Femur (tissue), 1 donor: ENCODE results near the gene MPND.

Experiments used
- DNase-seq: peaks from one replicate; pipeline ENCODE4 v3.0.0-alpha.2; 2017

MPND gene

DNA sequence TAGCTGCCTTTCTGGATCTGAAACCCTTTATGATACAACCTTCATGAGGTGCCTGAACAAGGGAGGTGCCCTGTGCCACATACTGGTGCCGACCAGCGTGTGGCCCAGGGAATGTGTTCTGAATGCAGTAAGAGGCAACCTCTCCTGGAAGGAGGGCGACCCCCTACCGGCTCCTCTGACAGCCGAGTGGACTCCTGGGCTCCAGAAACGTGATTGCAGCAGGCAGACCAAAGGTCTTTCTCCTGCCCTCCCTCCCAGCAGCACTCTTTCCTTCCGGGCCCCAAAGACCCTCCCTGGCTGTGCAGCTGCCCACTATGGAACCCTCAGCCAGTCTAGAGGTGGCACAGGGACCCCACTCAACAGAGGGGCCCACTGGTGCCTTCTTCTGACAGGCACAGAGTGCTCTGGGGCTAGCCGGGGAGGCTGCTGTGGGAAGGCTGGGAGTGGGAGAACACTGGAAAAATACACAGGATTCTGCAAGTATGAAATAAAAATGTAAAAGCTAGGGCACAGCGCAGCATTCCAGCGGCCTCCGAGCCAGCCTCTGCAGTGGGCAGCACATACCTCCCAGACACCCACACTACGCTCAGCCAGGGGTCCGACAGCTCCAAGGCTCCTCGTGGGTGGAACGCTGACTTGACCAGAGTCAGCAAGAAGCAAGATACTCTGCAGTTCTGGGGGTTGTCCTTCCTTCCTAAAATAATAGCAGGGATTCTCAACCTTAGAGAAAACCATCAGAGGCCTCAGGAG is 42.1 kb downstream of the MPND start:
- no peak for DNase-seq

DNA sequence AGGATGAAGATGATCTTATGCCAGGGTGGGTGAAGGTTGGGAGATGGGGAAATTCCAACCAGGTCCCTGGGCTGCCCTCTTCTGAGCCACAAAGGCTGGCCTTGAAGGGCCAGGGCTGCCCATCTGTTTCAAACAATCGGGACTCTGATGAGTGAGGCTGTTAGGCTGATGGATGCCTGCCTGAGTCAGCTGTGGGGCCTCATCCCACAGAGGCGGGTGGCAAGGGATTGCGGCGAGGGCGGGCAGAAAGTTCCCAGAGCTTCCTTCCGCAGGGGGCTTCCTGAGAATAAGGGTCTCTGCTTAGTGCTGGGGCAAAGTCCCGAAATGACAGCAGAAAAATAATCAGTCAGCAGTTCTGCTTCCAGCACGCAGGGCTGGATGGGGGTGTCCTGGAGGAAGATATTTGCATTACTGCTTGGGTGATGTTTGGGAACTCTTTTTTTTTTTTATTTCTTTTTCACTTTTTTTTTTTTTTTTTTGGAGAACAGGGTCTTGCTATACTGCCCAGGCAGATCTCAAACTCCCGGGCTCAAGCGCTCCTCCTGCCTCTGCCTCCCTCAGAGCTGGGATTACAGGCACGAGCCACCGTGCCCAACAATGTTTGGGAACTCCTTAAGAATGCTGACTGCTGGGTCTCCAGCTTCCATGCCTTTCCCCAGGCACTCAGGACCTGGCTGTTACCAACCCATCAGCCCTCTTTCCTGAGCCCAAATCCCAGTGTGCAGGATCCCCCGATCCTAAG is 42.9 kb downstream of the MPND start:
- DNase-seq = no peak

DNA sequence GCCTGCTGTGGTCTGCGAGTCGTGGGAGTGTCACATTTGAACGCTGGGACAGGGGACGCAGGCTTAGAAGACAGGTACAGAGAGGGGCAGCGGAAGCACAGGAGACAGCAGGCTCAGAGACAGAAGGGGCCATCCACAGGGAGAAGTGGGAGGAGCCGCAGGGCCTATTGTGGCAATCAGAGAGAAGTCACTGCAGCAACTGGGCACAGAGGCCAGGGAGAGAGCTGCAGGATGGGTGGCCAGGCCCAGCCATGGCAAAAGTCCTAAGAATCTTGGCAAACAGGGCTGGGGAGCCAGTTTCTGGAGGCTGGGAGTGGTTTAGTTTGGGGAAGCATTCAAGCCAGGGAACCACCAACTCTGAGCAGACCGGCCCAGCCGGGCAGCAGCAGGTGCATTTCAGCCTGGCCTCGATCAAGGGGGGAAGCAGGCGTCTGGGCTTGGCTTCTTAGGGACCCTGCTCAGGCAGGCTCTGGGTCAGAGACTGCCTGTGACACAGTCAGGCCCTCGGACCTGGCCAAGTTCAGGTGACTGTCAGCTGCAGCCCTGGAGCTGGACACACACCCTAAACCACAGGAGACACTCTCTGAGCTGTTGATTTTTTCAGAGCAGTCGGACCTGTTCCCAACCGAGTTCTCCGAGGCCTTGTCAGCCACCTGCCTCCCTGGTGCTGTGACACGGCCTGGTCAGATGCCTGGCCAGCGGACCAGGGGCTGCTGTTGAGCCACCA is 45.1 kb downstream of the MPND start:
- no peak for DNase-seq

DNA sequence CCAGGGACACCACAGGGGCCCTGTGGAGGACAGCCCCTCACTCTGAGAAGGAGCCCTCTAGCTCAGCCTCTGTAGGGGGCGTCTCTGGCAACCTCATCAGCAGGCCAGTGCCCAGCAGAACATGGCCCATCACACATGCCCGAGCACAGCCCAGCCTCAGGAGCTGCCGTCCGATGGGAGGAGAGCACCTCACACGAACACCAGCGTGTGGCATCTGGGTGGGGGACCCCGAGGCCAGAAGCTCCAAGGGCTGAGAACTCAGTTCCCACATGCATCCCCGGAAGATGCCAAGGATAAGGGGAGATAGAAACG is 45.7 kb downstream of the MPND start:
- no peak for DNase-seq

DNA sequence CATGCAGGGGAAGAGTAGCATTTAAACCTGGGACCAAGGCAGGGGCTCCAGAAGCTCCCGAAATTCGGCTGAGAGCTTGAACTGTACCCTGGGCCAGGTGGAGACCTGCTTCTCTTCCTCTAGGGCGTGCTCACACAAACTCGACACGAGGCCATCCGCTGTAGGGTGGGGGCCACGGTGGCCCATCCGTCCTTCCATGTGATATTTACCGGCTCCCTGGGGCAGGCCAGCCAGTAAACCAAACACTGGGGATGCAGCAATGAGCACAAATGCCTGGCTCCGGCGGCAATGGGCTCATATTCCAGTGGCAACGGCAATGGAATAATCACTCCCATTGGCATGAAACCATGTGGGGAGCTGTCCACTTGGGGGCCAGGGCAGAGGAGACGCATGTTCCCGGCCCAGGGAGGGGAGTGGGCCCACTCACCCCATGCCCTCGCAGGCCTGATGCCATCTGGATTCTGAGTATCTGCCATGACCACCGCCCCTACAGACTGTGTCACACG is 46.2 kb downstream of the MPND start:
- DNase-seq = no peak

DNA sequence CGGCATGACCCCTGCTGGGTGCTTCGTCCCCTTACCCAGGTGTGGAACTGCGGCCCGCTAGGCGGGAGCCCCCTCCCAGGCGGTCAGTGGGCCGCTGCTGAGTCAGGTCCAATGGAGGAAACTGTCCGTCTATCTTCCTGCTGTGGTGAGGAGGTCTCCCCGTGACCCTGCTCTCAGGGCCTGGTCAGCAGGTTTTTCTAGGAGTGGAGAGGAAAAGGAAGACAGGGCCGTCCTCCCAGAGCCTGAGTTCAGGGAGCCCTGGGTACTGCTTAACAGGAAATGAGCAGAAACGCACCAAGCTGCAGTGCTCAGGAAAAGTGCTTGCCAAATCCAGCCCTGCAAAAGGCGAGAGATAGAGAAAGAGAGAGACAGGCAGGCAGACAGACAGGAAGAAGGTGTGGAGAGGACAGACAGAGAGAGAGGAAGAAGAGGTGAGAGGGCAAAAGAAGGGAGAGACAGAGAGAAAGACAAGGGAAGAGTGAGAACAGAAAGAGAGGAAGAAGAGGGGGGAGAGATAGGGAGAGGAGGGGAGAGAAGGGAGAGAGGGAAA is 46.7 kb downstream of the MPND start:
- DNase-seq = no peak

DNA sequence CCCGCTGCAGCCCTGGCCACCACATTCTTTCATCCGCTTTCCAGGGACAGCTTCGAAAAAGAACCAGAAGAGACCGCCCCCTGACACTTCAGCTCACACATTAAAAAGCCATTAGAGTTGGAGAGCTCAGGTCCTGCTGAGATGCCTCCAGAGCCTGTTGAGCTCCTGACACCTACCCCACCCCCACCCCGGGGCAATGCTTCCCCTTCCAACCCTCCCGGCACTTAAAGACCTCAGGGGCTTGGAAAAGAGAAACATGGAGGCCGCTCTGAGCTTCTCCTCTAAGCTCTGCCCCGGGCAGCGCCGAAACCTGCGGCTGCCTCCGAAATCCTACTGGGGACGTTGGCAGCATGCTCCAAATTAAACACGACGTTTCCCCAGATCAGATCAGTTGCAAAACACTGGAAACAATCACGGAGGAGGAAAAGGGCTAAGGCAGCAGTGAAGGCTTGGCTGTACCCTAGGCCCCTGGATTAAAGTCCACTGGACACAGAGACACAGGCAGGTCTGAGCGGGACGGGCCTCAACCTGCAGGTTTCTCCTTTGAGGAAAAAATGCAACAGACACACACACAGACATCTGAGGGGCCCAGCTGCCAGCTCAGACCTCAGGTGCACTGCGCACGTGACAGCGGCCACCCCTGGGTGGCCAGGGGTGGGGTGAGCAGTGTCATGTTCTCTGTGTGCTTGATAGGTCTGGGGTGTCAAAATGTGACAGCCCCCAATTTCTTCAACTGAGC is 47.4 kb downstream of the MPND start:
- no peak for DNase-seq

DNA sequence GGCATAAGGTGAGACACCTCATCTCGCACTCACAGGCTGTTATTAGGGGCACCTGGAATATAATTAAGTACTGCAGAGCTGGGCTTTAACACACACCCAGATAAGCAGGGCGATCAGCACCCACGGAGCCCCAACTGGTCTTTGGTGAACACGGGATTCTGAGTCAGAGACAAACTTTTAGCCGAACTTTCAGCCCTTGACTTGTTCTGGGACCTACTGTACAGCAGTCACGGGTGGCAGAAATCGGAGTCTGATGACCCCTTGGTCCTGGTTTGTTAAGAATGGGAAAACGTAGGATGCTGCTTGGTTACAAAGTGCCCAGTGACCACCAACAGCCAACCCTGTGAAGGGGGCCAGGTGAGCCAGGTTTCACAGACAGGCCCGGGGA is 47.9 kb downstream of the MPND start:
- no peak for DNase-seq

DNA sequence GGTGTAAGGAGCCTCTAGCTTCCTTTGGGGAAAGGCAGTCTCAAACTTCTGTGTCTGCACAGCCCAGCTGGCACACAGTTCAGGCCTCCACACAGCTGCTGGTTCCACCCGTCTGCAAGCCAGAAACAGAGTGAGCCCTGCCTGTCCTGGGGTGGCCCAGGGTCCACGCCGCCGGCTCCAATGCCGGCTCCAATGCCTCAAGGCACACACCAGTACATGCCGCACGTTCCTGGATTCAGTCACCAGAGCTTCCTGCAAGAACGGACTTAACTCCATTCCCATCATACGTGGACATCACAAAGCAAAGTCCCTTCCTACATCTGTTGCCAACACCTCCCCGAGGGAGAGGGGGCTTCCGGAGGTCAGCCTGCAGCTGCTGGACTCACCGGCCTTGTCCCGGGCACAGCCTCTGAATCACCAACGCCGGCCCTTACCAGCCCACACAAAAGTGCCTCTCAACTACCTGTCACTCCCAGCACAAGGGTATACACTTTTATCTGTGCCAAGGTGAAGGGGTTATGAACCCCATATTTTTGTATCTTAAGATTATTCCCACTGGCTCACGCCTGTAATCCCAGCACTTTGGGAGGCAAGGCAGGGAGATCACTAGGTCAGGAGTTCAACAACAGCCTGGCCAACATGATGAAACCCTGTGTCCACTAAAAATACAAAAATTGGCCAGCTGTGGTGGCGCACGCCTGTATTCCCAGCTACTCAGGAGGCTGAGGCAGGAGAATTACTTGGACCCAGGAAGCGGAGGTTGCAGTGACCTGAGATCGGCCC is 48.5 kb downstream of the MPND start:
- DNase-seq = peak; percentile 85

DNA sequence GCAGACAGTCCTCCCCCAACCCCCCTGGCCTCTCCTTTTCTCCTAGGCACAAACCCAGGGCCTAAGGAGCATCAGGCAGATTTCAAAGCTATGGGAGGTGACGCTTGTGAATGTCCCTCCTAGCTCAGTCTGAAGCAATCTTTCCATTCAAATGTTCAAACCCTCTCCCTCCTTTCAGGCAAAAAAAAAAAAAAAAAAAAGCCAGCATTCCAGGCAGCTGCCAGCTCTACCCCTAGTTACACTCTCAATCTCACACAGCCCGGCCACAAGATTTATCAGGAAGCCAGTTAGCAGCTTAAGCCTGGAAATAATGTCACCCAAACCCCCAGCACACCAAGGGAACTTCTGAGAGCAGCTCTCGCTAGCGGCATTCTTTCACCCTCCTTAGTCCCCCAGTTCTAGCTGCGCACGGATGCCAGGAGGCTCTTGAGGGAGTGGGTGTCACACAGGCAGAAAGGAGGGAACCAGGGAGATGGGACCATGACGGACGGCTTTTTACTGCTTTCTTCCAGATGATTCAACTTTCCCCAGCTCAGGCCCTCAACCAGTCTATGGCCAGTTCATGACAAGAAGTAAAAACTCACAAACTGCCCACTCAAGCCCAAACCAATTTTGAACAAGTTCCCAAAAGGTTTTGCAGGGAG is 50.7 kb downstream of the MPND start:
- no peak for DNase-seq

DNA sequence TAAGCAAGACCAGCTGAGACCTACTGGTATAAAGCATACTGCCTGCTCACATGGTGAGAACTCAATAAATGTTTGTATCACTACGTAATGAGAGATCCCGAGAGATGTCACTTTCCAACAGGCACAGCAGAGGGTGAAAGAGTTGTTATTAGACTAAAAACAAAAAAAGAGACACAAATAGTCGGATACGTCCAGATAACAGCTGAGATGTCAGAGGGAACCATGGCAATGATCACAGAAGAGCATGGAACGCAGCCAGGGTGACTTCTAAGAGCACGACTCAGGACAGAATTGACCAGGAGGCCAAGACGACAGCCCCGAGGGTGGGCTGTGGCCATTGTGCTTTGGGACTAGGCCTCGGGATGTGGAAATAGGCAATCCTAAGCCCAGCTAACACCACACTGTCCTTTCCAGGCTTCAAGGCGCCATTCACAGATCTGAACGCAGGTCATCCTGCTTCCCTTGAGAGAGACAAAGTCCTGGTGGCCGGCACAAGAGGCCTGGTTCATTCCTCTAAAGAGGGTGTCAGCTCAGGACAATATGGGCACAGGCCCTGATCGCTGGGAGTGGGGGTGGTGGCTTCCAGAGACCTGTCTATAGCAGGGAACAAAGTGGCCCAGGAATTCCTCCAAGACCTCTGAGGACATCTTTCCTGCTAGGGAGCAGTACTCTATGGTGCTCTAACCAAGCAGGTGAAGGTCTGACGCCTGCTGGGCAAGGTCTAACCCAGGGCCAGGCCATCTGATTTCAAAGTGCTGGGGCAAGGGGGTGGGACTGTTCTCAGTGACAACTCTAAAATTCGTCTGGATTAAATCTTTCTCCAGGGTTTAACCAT is 53.8 kb downstream of the MPND start:
- no peak for DNase-seq

DNA sequence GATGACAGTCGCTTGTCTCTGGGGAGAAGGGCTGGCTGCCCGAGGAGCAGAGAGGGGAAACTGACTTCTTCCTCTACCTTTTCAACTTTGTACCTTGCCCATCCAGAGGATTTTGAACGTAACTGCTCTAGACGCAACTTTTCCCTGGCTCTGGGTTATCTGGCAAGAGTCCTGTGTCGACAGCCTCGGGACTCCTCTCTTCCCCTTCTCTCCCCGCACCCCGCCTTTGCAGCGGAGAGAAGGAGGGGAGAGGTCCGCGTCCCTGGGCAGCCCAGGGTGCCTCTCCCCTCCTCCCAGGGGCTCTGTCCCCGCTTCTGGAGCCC is 56.4 kb downstream of the MPND start:
- DNase-seq = peak; percentile 50

DNA sequence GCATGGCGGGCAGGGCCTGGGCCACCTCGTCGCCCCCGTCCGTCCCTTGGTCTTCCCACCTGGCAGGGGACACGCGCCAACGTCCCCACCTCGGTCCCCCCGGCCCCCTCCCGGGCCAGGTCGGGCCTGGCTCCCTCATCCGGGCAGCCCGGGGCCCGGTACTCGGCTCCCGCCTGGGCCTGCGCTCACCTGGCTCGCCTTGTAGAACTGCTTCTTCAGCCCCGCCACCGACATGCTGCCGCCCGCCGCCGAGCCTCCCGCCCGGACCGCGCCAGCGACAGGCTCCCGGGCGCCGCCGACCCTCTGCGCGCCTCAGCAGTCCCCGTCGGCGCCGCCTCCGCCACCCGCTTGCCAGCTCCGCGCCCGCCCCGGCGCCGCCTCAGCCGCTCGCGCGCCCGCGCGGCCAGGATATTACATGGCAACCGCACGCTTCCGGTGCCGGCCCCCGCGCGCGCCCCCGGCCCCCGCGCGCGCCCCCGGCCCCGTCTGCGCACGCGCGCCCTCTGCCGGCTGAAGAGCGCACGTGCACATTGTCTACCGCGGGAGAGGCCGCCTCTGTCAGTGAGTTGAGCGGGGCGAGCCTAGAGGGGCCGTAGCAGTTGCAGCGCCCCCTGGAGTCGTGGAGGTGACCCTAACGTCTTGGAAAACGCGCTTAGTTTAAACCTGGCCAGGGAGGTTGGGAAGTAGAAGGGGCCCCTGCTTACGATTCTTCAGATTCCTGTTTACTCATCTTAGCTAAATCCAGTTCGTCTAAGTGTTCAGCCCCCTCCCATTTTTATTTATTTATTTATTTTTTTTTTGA is 57.0 kb downstream of the MPND start, which contains the start of gene SH3GL1:
SH3GL1 (minus strand) TSS at position 413 of the 802 bp plus-strand sequence; CDS start at position 234, 179 bp downstream.
- DNase-seq = peak; percentile 96

DNA sequence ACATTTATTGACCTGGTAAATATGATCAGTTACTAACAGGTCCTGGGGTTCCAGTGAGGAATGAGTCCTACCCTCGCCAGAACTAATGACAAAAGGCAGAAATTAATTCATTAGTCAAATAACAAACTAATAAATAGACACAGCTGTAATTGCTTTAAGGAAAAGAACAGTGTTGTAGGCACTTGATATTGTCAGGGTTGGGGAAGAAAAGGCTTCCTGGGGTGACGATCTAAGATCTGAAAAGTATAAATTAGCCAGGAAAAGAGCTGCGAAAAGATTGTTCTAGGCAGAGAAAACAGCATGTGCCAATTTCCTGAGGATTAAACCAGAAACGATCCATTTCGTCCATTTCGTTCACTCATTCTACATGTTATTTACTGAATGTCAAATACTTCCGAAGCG is 58.4 kb downstream of the MPND start:
- DNase-seq = no peak

DNA sequence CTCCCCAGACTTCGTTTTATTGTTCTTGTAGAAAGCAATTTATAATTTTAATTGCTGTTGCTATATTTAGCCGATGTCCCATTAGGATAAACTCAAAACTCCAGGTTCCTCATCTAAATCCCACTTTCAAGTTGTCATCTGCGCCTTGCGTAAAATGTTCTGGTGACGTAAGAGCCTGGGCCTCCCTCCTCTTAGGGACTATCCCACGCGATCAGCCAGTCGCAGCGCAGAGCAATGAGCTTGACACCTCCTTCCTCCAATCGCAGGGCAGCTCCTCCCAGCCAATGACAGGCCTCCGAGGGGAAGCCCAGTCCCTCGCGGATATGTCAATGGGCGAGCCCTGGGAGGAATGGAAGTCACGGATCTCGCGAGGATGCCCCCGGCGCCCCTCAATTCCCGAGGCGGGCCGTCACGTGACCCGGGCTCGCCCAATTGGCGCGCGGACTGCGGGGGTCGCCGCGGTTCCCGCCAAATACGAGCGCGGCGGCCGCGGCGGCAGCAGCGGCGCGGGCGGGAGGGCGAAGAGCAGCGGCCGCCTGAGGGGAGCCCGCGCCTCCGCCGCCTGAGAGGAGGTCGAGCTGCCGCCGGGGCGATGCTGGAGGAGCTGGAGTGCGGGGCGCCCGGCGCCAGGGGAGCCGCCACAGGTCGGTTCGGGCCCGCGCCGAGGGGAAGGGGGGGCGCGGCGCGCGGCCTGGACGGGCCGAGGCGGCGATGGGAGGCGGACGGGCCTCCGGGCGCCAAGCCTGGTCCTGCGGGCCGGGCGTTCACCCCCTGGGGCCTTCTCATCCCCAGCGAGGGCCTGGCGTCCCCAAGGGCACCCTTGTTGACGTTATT is 59.0 kb downstream of the MPND start, which contains the start of gene CHAF1A:
CHAF1A (plus strand) TSS at position 470 of the 834 bp plus-strand sequence; CDS start at position 593, 123 bp downstream.
- DNase-seq = peak; percentile 100

DNA sequence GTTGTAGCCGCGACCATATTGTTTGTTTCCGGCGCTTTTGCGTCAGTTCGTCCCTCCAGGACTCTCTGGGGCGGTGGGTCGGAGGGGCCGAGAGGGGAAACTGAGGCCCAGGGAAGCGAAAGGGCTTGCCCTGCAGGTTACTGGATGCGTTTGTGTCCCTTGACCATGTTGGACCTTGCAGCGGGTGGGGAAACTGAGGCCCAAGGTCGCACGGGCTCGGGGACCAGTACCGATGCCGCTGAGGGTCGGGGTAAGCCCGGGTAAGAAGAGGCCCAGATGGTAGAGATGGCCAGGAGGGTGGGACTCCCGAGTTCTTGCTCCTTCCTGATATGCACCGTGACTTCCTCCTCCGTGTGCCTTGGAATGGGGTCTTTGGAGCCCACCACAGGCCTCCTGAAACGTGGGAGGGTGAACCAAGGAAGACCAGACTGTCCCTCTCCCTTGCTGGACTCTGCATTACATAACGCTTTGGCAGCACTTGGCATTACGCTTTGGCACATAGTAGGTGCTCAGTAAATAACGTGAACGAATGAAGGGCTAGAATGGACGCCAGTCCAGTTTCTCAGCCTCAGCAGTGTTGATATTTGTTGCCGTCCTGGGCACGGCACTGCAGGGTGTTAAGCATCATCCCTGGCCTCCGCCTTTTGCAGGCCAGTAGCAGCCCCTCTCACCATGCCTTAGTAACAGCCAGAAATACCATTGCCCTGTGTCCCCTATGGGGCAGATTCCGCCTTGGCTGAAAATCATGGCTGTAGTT is 59.8 kb downstream of the MPND start:
- DNase-seq = no peak

DNA sequence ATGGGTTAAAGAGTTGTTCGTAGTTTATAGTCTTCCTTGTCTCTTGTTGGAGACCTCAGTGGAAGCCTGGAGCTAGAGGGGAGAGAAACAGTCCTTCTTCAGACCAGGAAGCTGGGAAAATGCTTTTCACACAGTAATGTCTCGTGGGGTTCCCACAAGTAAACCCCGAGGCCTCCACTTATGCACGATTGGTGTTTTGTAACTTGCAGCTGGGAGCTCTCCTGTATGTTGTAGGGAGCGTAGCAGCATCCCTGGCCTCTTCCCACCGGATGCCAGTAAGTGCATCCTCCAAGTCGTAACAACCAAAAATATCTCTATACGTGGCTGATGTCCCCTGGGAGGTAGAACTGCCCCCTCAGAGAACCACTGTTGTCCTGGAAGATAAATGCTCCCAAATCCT is 62.6 kb downstream of the MPND start:
- DNase-seq = no peak

DNA sequence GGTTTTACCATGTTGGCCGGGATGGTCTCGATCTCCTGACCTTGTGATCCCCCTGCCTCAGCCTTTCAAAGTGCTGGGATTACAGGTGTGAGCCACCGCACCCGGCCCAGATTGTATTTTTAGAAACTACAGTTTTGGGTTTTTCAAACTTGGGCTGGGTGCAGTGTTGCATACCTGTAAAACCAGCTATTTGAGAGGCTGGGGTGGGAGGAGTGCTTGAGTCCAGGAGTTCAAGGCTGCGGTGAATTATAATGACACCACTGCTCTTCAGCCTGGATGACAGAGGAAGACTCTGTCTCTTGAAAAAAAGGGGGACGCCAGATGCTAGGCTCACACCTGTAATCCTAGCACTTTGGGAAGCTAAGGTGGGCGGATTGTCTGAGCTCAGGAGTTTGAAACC is 63.3 kb downstream of the MPND start:
- no peak for DNase-seq
